Sigmoid colon (tissue), 7 donors: ENCODE results near the gene RARRES2. TPM values are rescaled to one million over a fixed set of nuclear protein-coding genes. Genes with fewer than 3 reads are reported as not detected.
A peak's percentile ranks its signal among the peaks of the same experiment; 100 is the strongest.

Experiments
- DNase-seq: peaks from one replicate; pipeline ENCODE4 v3.0.0-alpha.2; 2019
- H3K27ac ChIP-seq, 4 donors: fragments of 200-600 bp; sonication (generic); one replicate each; pipeline ENCODE4 v1.5.1; 2016 to 2019; ENCODE audit warnings: mild to moderate bottlenecking in 1 of 4
- H3K27me3 ChIP-seq, 3 donors: fragments of 200-600 bp; sonication (generic); one replicate each; pipeline ENCODE4 v1.5.1; 2019; ENCODE audit warnings: mild to moderate bottlenecking in 1 of 3
- H3K36me3 ChIP-seq, 4 donors: fragments of 200-600 bp; sonication (generic); one replicate each; pipeline ENCODE4 v1.5.1; 2016 to 2019
- H3K4me1 ChIP-seq, 4 donors: fragments of 200-600 bp; sonication (generic); one replicate each; pipeline ENCODE4 v1.5.1; 2017 to 2019
- H3K4me3 ChIP-seq, 4 donors: fragments of 200-600 bp; sonication (generic); one replicate each; pipeline ENCODE4 v1.5.1; 2017 to 2019; ENCODE audit warnings: mild to moderate bottlenecking in 2 of 4, moderate library complexity in 1 of 4
- H3K9me3 ChIP-seq, 4 donors: fragments of 200-600 bp in 3 of 4; sonication (generic) in 3 of 4; one replicate each; pipeline versions ENCODE4 v1.5.1 to v1.6.1; 2013 to 2019
- EP300 ChIP-seq, 4 donors: sonication (generic); formaldehyde crosslinking; IDR thresholded peaks; one replicate each; pipeline ENCODE4 v1.6.1; 2017; ENCODE audit warnings: antibody characterized with exemption in 4 of 4
- POLR2A ChIP-seq, 2 donors: fragments of 450-650 bp; IDR thresholded peaks; one replicate each; pipeline ENCODE4 v1.6.1; 2016; ENCODE audit warnings: antibody characterized with exemption in 2 of 2, mild to moderate bottlenecking in 2 of 2, moderate library complexity in 2 of 2
- POLR2AphosphoS5 ChIP-seq, 4 donors: sonication (generic); formaldehyde crosslinking; IDR thresholded peaks; one replicate each; pipeline ENCODE4 v1.6.1; 2017; ENCODE audit warnings: antibody characterized with exemption in 4 of 4
- WGBS, 2 donors: extraction: QIAGEN DNeasy Blood & Tissue Kit; methylation state at CpG; one replicate each; pipeline ENCODE4 v1.1.7; 2013; 5-methylcytosine and 5-hydroxymethylcytosine counted together
- intact Hi-C: fragments of 100-400 bp; cut with DNase I; formaldehyde crosslinking; loops from one replicate; pipeline ENCODE4 v1.15.1; 2023
- polyA plus RNA-seq, 3 donors: library from polyadenylated mRNA; stranded (reverse); fragments of 200-250 nt; gene quantifications; one replicate each; pipeline ENCODE4 v1.2.3, GENCODE V29; 2013
- total RNA-seq, 4 donors: library from RNA; depleted of rRNA; stranded (reverse); fragments of >200 nt; gene quantifications; one replicate each; pipeline ENCODE4 v1.1.0, GENCODE V29; 2016
- TF ChIP-seq, protein P1 (sequence below), 4 experiments: fragments of 450-650 bp in 3 of 4; fragments of 200-600 bp in 1 of 4; IDR thresholded peaks; one replicate each; pipeline ENCODE4 v1.5.1; 2016 to 2019; ENCODE audit warnings: antibody characterized with exemption in 4 of 4, mild to moderate bottlenecking in 3 of 4, moderate library complexity in 2 of 4
- donor health status: healthy with polysubstance abuse.
- donor health status: Bipolar disorder and iron deficiency.
- donor health status: healthy.

RARRES2 gene
- total and polyA plus RNA-seq, 7 donors: 28.9 to 447 (median 289) TPM

DNA sequence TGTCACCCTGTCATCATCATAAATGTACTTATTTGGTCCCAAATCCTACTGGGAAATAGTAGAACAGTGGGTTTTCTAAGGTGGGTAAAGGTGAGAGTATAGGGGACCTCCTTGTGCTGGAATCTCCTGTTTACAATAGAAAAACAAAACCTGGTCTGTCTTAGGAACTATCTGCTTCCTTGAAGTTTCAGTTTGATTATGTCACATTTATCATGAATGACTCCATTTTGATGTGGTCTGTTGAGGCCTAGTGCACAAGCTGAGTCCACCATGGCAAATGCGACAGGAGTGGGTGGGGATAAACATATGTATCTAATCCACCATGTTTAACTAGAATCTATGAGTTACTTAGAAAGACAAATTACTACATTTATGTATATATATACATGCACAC, 14.2 kb upstream of the RARRES2 start:
- Histone ChIP-seq H3K27me3 (no peaks in the 10 kb centered on the region), H3K4me3 (no peak overlapping the region), H3K4me1 (peaks cover 0 to 39% (median 10%) of the 10 kb centered on the region in 4 donors), H3K27ac (peak overlapping the region in 3 of 4 donors; percentile 48 to 74 (median 55)), H3K9me3 (no peaks in the 10 kb centered on the region), H3K36me3 (no peaks in the 10 kb centered on the region)
- intact Hi-C loops: no loop called here
- DNase-seq: peak; percentile 11
- no peak for TF ChIP-seq POLR2A (IDR thresholded peaks at IDR 0.05)
- TF ChIP-seq POLR2AphosphoS5 (IDR thresholded peaks at IDR 0.05): no peak
- no peak for TF ChIP-seq EP300 (IDR thresholded peaks at IDR 0.05)
- TF ChIP-seq, protein P1, sequence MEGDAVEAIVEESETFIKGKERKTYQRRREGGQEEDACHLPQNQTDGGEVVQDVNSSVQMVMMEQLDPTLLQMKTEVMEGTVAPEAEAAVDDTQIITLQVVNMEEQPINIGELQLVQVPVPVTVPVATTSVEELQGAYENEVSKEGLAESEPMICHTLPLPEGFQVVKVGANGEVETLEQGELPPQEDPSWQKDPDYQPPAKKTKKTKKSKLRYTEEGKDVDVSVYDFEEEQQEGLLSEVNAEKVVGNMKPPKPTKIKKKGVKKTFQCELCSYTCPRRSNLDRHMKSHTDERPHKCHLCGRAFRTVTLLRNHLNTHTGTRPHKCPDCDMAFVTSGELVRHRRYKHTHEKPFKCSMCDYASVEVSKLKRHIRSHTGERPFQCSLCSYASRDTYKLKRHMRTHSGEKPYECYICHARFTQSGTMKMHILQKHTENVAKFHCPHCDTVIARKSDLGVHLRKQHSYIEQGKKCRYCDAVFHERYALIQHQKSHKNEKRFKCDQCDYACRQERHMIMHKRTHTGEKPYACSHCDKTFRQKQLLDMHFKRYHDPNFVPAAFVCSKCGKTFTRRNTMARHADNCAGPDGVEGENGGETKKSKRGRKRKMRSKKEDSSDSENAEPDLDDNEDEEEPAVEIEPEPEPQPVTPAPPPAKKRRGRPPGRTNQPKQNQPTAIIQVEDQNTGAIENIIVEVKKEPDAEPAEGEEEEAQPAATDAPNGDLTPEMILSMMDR (IDR thresholded peaks at IDR 0.05): no peak
- 77 to 83% methylated on average over 1 of the region's 1 CpG for WGBS, 2 donors

DNA sequence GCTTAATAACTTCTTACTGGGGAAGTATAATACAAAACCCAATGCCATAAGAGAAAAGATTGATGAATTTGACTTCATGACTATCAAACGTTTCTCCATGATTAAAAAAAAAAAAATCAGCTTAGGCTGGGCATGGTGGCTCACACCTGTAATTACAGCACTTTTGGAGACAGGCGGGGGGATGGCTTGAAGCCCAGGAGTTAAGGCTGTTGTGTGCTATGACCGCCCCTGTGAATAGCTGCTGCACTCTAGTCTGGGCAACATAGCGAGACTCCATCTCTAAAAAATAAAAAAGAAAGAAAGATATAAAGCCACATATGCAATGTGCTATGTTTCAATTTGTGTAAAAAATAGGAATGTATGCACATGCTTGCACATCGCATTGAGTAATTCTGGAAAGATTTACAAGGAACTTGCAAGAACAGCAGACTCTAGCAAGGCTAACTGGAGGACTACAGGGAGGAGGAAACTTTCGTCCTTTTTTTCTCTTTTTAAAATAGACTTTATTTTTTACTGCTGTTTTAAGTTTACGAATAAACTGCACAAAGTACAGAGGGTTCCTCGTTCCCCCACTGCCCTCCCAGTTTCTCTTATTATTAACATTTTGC, 10.3 kb upstream of the RARRES2 start:
- intact Hi-C loops: no loop called here
- Histone ChIP-seq H3K36me3 (no peaks in the 10 kb centered on the region), H3K4me1 (peaks cover 0 to 26% (median 10%) of the 10 kb centered on the region in 4 donors), H3K4me3 (no peak overlapping the region), H3K27ac (no peak overlapping the region), H3K27me3 (no peaks in the 10 kb centered on the region), H3K9me3 (no peaks in the 10 kb centered on the region)
- TF ChIP-seq POLR2AphosphoS5 (IDR thresholded peaks at IDR 0.05) (no peak), EP300 (IDR thresholded peaks at IDR 0.05) (no peak), POLR2A (IDR thresholded peaks at IDR 0.05) (no peak)
- TF ChIP-seq, protein P1 (IDR thresholded peaks at IDR 0.05): no peak
- 50 to 72% methylated on average over 8 of the region's 8 CpGs for WGBS, 2 donors
- peak; percentile 21 for DNase-seq

DNA sequence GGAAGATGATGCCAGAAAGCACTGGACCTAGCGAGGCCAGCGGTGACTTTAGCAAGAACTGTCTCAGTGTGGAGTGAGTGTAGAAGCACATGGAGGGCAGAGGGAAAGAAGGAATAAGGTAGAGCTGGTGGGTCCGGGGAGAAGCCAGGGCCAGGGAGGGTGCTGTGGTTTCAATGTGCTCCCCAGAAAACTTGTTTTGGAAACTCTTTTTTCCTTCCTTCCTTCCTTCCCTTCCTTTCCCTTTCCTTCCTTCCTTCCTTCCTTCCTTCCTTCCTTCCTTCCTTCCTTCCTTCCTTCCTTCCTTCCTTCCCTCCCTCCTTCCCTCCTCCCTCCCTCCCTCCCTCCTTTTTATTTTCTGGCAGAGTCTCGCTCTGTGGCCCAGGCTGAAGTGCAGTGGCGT, 5.5 kb upstream of the RARRES2 start:
- no peaks in the 10 kb centered on the region for H3K27me3 ChIP-seq
- no peak for TF ChIP-seq POLR2AphosphoS5 (IDR thresholded peaks at IDR 0.05)
- no peak for TF ChIP-seq EP300 (IDR thresholded peaks at IDR 0.05)
- no peak for TF ChIP-seq POLR2A (IDR thresholded peaks at IDR 0.05)
- TF ChIP-seq, protein P1 (IDR thresholded peaks at IDR 0.05): no peak
- no peak overlapping the region for H3K27ac ChIP-seq
- WGBS, 2 donors: 97% methylated on average over 5 of the region's 5 CpGs
- intact Hi-C loops: no loop called here
- H3K4me1 ChIP-seq: peaks cover 0 to 5% (median 3%) of the 10 kb centered on the region in 4 donors
- no peaks in the 10 kb centered on the region for H3K9me3 ChIP-seq
- DNase-seq: no peak
- H3K36me3 ChIP-seq: no peaks in the 10 kb centered on the region
- no peak overlapping the region for H3K4me3 ChIP-seq

DNA sequence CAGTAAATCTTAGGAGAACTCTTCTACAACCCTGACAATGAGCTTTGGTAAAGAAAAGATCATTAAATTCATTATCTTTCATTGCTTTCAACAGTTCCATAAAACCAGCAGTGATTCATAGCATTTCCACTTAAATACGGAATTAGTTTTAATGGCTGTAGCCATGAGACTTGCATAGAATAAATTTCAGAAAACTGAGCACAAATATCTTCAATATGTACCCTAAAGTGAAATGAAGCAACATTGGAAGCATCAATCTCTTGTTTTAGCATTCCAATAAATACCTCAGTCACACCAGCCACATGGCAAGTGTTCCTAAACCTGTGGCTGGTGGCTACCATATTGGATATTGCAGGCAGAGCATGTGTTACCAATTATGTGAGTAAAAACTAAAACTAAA, 3.6 kb upstream of the RARRES2 start:
- intact Hi-C loops: no loop called here
- no peaks in the 10 kb centered on the region for H3K27me3 ChIP-seq
- TF ChIP-seq POLR2AphosphoS5 (IDR thresholded peaks at IDR 0.05) (no peak), EP300 (IDR thresholded peaks at IDR 0.05) (no peak), POLR2A (IDR thresholded peaks at IDR 0.05) (no peak)
- TF ChIP-seq, protein P1 (IDR thresholded peaks at IDR 0.05): no peak

DNA sequence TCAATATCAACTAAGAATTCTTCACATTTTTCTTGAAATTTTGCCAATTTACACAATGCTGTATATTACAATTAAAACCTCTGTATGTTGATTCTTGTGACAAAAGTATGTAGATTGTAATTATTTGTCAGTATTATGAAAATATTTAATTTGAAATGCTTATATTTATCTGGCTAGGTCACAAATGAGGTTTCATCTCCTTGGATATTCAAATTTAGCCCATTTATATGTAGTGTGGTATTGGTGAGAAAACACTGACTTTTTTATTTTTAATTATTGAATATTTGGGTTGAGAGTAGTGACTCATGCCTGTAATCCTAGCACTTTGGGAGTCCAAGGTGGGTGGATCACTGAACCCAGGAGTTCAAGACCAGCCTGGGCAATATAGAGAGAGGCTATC, 2.9 kb upstream of the RARRES2 start:
- intact Hi-C loops: no loop called here
- H3K4me3 ChIP-seq: no peak overlapping the region
- H3K4me1 ChIP-seq: peaks cover 0 to 29% (median 18%) of the 10 kb centered on the region in 4 donors
- no peak overlapping the region for H3K27ac ChIP-seq
- no peak for DNase-seq
- H3K27me3 ChIP-seq: no peaks in the 10 kb centered on the region
- H3K36me3 ChIP-seq: no peaks in the 10 kb centered on the region
- H3K9me3 ChIP-seq: no peaks in the 10 kb centered on the region
- TF ChIP-seq POLR2A (IDR thresholded peaks at IDR 0.05) (no peak), POLR2AphosphoS5 (IDR thresholded peaks at IDR 0.05) (no peak), EP300 (IDR thresholded peaks at IDR 0.05) (no peak)
- TF ChIP-seq, protein P1 (IDR thresholded peaks at IDR 0.05): no peak

More for the DNA sequence above, 3.6 kb upstream of the RARRES2 start:
- 94 to 95% methylated on average over 1 of the region's 1 CpG for WGBS, 2 donors
- no peaks in the 10 kb centered on the region for H3K9me3 ChIP-seq
- H3K4me1 ChIP-seq: peaks cover 0 to 22% (median 11%) of the 10 kb centered on the region in 4 donors
- DNase-seq: no peak
- H3K36me3 ChIP-seq: no peaks in the 10 kb centered on the region
- no peak overlapping the region for H3K4me3 ChIP-seq
- no peak overlapping the region for H3K27ac ChIP-seq
